Esophagus squamous epithelium (tissue), 5 donors: ENCODE data around the gene CPPED1. TPM values are rescaled to one million over a fixed set of nuclear protein-coding genes. Genes with fewer than 3 reads are reported as not detected.

Experiments
- DNase-seq: peaks from one replicate; lab custom pipeline; 2025; lab: John Stamatoyannopoulos, UW
- H3K27ac ChIP-seq, 4 donors: fragments of 200-600 bp; sonication (generic); one replicate each; pipeline ENCODE4 v1.5.1; 2016 to 2019; ENCODE audit warnings: mild to moderate bottlenecking in 1 of 4
- H3K27me3 ChIP-seq, 4 donors: fragments of 200-600 bp; sonication (generic); 1 replicate in 3 of 4; 2 replicates in 1 of 4; pipeline versions ENCODE4 v1.5.1 to v1.6.0; 2017 to 2021; ENCODE audit warnings: antibody characterized with exemption in 1 of 4
- H3K36me3 ChIP-seq, 3 donors: fragments of 200-600 bp; sonication (generic); one replicate each; pipeline ENCODE4 v1.5.1; 2016 to 2019
- H3K4me1 ChIP-seq, 3 donors: fragments of 200-600 bp; sonication (generic); one replicate each; pipeline ENCODE4 v1.5.1; 2017 to 2019
- H3K4me3 ChIP-seq, 4 donors: fragments of 200-600 bp; sonication (generic); 1 replicate in 3 of 4; 2 replicates in 1 of 4; pipeline ENCODE4 v1.5.1; 2016 to 2019; ENCODE audit warnings: mild to moderate bottlenecking in 2 of 4, moderate library complexity in 1 of 4
- H3K9me3 ChIP-seq, 3 donors: fragments of 200-600 bp; sonication (generic); one replicate each; pipeline ENCODE4 v1.5.1; 2016 to 2019
- POLR2A ChIP-seq, 4 donors: fragments of 450-650 bp; IDR thresholded peaks; one replicate each; pipeline ENCODE4 v1.6.1; 2017; ENCODE audit warnings: antibody characterized with exemption in 4 of 4, mild to moderate bottlenecking in 4 of 4, moderate library complexity in 3 of 4
- WGBS, 2 donors: methylation state at CpG; one replicate each; pipeline ENCODE4 v1.1.5; 2018; 5-methylcytosine and 5-hydroxymethylcytosine counted together
- intact Hi-C: fragments of 100-400 bp; cut with DNase I; formaldehyde crosslinking; loops from one replicate; pipeline ENCODE4 v1.15.0; 2022
- small RNA-seq, 4 donors: library from RNA; depleted of rRNA; stranded (forward); fragments of <200 nt; gene quantifications; one replicate each; pipeline ENCODE3, GENCODE V24; 2016
- total RNA-seq, 4 donors: library from RNA; depleted of rRNA; stranded (reverse); fragments of >200 nt; gene quantifications; one replicate each; pipeline ENCODE4 v1.1.0, GENCODE V29; 2016
- TF ChIP-seq, protein P1 (sequence below), 6 experiments: fragments of 450-650 bp in 4 of 6; fragments of 200-600 bp in 2 of 6; sonication (generic) in 2 of 6; IDR thresholded peaks; one replicate each; pipeline ENCODE4 v1.5.1; 2016 to 2019; ENCODE audit warnings: antibody characterized with exemption in 6 of 6, mild to moderate bottlenecking in 4 of 6, moderate library complexity in 4 of 6
- donor health status: DM: yes; HTN: yes; CAD: no.

The CPPED1 gene
- total RNA-seq, 4 donors from 2014 or later = 14.3 to 45.6 (median 16.8) TPM

DNA sequence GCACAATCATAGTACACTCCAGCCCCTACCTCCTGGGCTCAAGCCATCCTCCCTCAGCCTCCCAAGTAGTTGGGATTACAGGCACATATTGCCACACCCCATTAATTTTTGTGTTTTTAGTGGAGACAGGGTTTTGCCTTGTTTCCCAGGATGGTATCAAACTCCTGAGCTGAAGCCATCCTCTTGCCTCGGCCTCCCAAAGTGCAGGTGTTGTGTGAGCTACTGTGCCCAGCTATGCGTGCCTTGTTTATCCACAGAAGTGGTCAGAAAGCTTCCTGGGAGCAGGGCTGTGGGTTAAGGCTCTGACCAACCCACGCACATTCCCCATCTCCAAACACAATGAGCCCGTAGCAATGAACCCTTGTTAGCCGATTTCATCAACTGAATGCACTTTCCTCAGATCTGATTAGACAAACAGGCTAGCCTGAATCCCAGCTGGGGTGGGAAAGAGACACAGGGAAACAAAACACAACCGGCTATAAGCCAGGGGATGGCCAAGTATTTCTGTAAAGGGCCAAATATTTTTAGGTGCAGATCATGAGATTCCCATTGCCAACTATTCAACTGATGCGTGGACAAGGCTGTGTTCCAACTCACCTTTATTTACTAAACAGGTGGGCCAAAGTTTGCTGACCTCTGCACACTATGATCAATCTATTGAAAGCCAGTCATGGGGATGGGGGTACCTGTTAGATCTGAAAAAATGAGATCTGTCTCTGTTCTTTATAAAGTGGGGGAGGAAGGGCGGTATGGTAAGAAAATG is 193.6 kb downstream of the CPPED1 start:
- Histone ChIP-seq H3K27ac (no peak overlapping the region), H3K4me3 (no peak overlapping the region), H3K9me3 (no peaks in the 10 kb centered on the region), H3K36me3 (no peaks in the 10 kb centered on the region), H3K27me3 (no peaks in the 10 kb centered on the region), H3K4me1 (no peaks in the 10 kb centered on the region)
- 57 to 72% methylated on average over 4 to 8 of the region's 8 CpGs for WGBS, 2 donors
- intact Hi-C loops = no loop called here
- TF ChIP-seq POLR2A (IDR thresholded peaks at IDR 0.05) = no peak
- TF ChIP-seq, protein P1, sequence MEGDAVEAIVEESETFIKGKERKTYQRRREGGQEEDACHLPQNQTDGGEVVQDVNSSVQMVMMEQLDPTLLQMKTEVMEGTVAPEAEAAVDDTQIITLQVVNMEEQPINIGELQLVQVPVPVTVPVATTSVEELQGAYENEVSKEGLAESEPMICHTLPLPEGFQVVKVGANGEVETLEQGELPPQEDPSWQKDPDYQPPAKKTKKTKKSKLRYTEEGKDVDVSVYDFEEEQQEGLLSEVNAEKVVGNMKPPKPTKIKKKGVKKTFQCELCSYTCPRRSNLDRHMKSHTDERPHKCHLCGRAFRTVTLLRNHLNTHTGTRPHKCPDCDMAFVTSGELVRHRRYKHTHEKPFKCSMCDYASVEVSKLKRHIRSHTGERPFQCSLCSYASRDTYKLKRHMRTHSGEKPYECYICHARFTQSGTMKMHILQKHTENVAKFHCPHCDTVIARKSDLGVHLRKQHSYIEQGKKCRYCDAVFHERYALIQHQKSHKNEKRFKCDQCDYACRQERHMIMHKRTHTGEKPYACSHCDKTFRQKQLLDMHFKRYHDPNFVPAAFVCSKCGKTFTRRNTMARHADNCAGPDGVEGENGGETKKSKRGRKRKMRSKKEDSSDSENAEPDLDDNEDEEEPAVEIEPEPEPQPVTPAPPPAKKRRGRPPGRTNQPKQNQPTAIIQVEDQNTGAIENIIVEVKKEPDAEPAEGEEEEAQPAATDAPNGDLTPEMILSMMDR (IDR thresholded peaks at IDR 0.05) = no peak
- no peak for DNase-seq

Small RNAs within 50 kb of the gene (small RNA-seq; reads per million reads assigned to genes)
- 0 reads per million in 4 donors for gene MIR4718
- 0 reads per million in 4 donors for gene RF00443

Other genes with a start within 250 kb of the CPPED1 start
- under 1 TPM in 1 of 4 donors, not detected in 3; 0.19 TPM for gene SHISA9, start 97.7 kb upstream of the CPPED1 start, total RNA-seq